GM23338 (cell line): ENCODE results near the gene SLC40A1.

Experiments used
- EZH2 ChIP-seq: fragments of 200-600 bp; sonication (generic); IDR thresholded peaks from one replicate; pipeline ENCODE4 v1.8.0; 2017; ENCODE audit warnings: antibody characterized with exemption, mild to moderate bottlenecking, low read depth; ENCODE audit not compliant: unreplicated experiment
- EZH2phosphoT487 ChIP-seq: fragments of 200-600 bp; sonication (generic); IDR thresholded peaks from one replicate; pipeline ENCODE4 v1.8.1; 2018; ENCODE audit warnings: antibody characterized with exemption; ENCODE audit not compliant: unreplicated experiment
- JUNB ChIP-seq: IDR thresholded peaks from one replicate; pipeline ENCODE4 v1.6.1; 2016; ENCODE audit warnings: antibody characterized with exemption; ENCODE audit not compliant: unreplicated experiment
- NANOG ChIP-seq: IDR thresholded peaks from 2 replicates; pipeline ENCODE4 v1.6.1; 2016; ENCODE audit warnings: antibody characterized with exemption, borderline replicate concordance
- POLR2AphosphoS5 ChIP-seq: IDR thresholded peaks from 2 replicates; pipeline ENCODE4 v1.6.1; 2016; ENCODE audit warnings: antibody characterized with exemption, low read depth
- ZNF331 ChIP-seq: fragments of 250-450 bp; sonication (Bioruptor Pico); IDR thresholded peaks from 2 replicates; pipeline ENCODE4 v1.5.0; 2020; ENCODE audit warnings: low read depth, mild to moderate bottlenecking, moderate library complexity
- TF ChIP-seq, protein P1 (sequence below), 2 experiments: fragments of 200-600 bp in 1 of 2; sonication (generic) in 1 of 2; conservative IDR thresholded peaks; 2 replicates each; pipeline versions ENCODE4 v1.5.1 to v1.6.1; 2016 to 2017; ENCODE audit warnings: antibody characterized with exemption in 2 of 2, low read depth in 2 of 2, mild to moderate bottlenecking in 2 of 2, moderate library complexity in 1 of 2
- TF ChIP-seq, protein P2 (sequence below): IDR thresholded peaks from one replicate; pipeline ENCODE4 v1.6.1; 2018; ENCODE audit warnings: antibody characterized with exemption; ENCODE audit not compliant: unreplicated experiment

DNA sequence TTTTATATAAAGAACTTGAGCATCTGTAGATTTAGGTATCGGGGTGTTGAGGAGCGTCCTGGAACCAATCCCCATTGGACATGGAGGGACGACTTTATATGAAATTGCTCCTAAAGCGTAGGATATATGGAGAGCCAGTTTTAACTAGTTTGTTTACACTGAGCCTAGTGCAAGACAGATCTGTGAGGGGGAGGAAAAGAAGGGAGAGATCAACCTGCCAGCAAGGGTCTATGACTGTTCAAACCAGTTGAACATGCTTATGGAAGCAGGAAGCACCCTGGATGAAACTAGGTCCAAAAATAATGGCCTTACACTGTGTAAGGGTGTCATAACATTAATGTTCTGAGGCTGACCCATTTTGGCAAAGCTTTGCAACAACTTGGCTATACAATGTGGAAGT is 34.0 kb upstream of the SLC40A1 start:
- TF ChIP-seq, protein P1, sequence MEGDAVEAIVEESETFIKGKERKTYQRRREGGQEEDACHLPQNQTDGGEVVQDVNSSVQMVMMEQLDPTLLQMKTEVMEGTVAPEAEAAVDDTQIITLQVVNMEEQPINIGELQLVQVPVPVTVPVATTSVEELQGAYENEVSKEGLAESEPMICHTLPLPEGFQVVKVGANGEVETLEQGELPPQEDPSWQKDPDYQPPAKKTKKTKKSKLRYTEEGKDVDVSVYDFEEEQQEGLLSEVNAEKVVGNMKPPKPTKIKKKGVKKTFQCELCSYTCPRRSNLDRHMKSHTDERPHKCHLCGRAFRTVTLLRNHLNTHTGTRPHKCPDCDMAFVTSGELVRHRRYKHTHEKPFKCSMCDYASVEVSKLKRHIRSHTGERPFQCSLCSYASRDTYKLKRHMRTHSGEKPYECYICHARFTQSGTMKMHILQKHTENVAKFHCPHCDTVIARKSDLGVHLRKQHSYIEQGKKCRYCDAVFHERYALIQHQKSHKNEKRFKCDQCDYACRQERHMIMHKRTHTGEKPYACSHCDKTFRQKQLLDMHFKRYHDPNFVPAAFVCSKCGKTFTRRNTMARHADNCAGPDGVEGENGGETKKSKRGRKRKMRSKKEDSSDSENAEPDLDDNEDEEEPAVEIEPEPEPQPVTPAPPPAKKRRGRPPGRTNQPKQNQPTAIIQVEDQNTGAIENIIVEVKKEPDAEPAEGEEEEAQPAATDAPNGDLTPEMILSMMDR (conservative IDR thresholded peaks at IDR 0.05; ENCODE audit: low read depth in 2 of 2), result no peak
- no peak for TF ChIP-seq POLR2AphosphoS5
- no peak for TF ChIP-seq EZH2
- no peak for TF ChIP-seq JUNB
- TF ChIP-seq ZNF331, result no peak
- TF ChIP-seq EZH2phosphoT487, result no peak
- TF ChIP-seq, protein P2, sequence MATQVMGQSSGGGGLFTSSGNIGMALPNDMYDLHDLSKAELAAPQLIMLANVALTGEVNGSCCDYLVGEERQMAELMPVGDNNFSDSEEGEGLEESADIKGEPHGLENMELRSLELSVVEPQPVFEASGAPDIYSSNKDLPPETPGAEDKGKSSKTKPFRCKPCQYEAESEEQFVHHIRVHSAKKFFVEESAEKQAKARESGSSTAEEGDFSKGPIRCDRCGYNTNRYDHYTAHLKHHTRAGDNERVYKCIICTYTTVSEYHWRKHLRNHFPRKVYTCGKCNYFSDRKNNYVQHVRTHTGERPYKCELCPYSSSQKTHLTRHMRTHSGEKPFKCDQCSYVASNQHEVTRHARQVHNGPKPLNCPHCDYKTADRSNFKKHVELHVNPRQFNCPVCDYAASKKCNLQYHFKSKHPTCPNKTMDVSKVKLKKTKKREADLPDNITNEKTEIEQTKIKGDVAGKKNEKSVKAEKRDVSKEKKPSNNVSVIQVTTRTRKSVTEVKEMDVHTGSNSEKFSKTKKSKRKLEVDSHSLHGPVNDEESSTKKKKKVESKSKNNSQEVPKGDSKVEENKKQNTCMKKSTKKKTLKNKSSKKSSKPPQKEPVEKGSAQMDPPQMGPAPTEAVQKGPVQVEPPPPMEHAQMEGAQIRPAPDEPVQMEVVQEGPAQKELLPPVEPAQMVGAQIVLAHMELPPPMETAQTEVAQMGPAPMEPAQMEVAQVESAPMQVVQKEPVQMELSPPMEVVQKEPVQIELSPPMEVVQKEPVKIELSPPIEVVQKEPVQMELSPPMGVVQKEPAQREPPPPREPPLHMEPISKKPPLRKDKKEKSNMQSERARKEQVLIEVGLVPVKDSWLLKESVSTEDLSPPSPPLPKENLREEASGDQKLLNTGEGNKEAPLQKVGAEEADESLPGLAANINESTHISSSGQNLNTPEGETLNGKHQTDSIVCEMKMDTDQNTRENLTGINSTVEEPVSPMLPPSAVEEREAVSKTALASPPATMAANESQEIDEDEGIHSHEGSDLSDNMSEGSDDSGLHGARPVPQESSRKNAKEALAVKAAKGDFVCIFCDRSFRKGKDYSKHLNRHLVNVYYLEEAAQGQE, result no peak
- no peak for TF ChIP-seq NANOG
